KOPT-K1 (cell line): Measurements from ENCODE around the gene SCRN2.

Experiments
- H3K27ac ChIP-seq: fragments of 200-600 bp; sonication (generic); 2 replicates; pipeline ENCODE4 v1.5.1; 2016; ENCODE audit warnings: antibody characterized with exemption, mild to moderate bottlenecking, low read depth, low read length; ENCODE audit not compliant: poor library complexity, severe bottlenecking
- H3K36me3 ChIP-seq: fragments of 200-600 bp; sonication (generic); 2 replicates; pipeline ENCODE4 v1.5.1; 2017; ENCODE audit warnings: antibody characterized with exemption, mild to moderate bottlenecking, low read length, moderate library complexity; ENCODE audit not compliant: insufficient read depth
- H3K9me3 ChIP-seq: fragments of 200-600 bp; sonication (generic); 2 replicates; pipeline ENCODE4 v1.5.1; 2017; ENCODE audit warnings: antibody characterized with exemption, low read length, mild to moderate bottlenecking; ENCODE audit not compliant: insufficient read depth, poor library complexity, severe bottlenecking

The SCRN2 gene

DNA sequence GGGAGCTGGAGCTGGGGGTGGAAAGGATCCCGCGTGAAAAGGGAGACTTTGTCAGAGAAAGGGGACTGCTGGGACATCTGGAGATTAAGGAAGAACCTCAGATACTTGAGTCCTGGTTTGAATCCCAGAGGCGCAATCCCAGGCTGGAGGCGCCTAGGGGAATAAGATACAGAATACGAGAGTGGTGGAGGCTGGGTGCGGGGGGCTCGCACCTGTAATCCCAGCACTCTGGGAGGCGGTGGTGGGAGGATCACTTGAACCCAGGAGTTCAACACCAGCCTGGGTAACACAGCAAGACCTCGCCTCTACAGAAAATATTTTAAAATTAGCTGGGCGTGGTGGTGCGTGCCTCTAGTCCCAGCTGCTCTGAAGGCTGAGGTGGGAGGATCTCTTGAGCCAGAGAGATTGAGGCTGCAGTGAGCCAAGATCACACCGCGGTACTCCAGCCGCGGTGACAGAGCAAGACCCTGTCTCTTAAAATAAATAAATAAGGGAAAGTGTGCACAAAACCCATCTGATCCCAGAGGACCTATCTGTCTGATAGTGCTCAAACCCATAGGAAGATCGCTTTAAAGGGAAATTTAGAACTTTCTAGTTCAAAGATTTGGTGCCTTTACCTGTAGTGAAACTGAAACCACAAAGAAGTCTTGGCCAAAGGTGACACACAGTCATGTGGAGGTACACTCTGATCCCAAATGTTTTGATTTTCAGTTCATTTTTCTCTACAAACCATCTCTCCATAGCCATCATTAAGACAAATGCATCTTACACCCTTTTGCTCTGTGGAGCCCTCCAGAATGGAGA is 617 bp upstream of the SCRN2 start:
- no peaks in the 10 kb centered on the region for H3K9me3 ChIP-seq
- peaks cover 20% of the 10 kb centered on the region; the same call in 1 of the 2 replicates for H3K36me3 ChIP-seq
- peak overlapping the region; percentile 56 for H3K27ac ChIP-seq

DNA sequence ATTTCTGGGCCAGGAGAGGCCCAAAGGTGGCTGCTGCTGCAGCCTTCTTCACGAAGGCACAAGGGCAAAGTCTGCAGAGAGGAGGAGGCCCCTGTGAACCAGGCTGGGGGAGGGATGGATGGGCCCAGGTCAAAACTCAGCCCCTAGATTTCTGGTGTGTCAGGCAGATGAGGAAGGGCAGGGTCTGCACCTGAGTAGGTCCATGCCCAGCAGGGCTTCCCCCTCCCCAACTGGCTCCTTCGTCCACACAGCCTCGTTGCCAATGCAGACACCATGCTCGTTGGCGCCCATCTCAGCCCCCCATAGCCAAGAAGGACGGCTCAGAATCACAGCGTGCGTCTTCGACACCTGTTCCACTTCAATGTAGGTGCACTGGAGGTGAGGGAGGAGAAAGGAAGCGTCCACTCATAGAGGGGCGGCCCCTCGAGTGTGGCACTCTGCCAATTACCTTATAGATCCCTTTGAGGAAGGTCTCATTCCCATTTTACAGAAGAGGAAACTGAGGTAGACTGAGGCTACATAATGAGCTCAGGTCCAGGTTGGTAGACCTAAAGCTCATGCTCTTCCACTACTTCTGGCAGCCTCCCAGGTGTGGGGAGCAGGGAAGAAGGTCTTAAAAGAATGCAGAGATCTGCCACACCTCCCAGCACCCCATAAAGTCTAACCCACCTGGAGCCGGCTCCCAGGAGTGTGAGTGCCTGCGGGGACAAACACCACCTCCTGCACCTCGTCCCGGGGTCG is 902 bp downstream of the SCRN2 start:
- peak overlapping the region; percentile 56 for H3K27ac ChIP-seq
- no peaks in the 10 kb centered on the region for H3K9me3 ChIP-seq
- peaks cover 30% of the 10 kb centered on the region; the same call in 1 of the 2 replicates for H3K36me3 ChIP-seq

DNA sequence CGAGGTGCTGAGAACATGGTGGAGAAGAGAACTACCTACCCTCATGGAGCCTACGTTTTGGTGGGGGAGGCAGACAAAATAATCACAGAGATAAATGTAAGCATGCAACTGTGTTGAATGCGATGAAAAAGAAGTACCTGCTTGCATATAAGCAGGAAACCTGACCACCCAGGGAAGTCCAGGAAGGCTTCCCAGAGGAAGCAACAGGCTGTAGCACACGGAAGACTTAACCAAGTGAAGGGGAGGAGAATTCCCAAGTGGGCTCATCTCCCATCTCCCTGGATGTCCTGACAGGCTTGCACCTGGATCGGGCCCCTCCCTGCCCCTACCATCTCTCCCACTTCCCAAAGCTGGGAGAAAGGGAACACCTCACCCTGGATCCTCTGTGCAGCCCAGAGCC is 2.0 kb downstream of the SCRN2 start:
- no peaks in the 10 kb centered on the region for H3K9me3 ChIP-seq
- H3K36me3 ChIP-seq: peaks cover 31% of the 10 kb centered on the region; the same call in 1 of the 2 replicates
- H3K27ac ChIP-seq: no peak overlapping the region

DNA sequence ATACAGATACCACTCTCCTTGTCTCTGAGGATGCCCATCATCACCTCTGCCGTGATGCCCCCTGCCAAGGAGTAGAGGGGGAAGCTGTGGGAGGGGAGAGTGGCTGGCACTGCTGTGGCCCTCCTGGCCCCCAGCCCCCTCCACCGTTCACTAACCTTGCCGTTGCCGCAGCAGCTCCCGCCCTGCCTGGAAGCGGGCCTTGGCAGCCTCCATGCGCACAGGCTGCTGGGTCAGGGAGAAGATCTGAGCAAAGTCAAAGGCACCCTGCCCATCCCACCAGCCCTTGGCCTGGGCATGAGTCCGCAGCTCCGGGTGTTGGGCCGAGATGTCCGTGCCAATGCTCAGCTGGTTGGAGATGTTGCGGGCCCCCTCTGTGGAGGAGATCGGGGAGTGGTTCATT is 2.4 kb downstream of the SCRN2 start:
- Histone ChIP-seq H3K36me3 (peaks cover 31% of the 10 kb centered on the region; the same call in 1 of the 2 replicates), H3K27ac (no peak overlapping the region), H3K9me3 (no peaks in the 10 kb centered on the region)

DNA sequence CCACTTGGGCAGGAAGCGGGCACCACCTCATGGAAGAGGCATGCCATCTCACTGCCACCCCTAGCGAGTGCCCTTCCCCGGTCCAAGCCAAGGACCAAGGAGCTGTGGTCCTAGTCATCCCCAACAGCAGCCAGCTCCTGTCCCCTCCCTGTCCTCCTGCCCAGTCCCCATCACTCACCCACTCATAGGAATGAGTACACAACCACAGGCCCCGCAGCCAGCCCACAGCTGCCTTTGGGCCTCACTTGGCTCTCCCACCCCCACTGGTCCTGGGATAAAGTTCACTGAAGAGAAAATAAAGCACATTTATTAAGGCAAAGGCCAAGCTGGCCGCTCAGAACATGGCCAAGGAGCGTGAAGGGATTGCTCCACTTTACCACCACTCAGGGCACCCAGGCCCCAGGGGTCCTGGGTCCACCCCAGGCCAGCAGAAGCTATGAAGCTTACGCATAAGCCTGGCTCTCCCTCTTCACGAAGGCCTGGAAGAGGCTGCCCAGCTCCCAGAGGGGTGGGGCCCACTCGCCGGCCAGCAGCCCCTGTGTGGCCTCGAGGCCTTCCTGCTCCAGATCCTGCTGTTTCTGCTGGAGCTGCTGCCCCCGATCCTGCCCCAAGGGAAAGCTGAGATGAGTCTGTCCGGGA is 3.6 kb downstream of the SCRN2 start:
- Histone ChIP-seq H3K9me3 (no peaks in the 10 kb centered on the region), H3K27ac (no peak overlapping the region), H3K36me3 (peaks cover 31% of the 10 kb centered on the region; the same call in 1 of the 2 replicates)

DNA sequence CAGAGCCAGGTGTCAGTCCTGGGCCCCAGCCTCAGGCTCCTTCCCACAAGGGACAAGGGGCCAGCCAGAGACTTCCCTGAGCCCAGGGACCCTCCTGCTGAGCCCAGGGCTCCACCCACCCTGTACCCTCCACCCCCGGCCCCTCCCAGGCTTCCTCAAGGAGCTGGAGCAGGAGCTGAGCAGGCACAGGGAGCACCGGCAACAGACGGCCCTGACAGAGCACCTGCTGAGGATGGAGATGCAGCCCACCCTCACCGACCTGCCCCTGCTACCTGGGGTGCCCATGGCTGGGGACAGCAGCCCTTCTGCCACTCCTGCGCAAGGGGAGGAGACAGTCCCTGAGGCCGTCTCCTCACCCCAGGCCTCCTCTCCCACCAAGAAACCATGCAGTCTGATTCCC is 4.5 kb downstream of the SCRN2 start:
- Histone ChIP-seq H3K36me3 (peaks cover 31% of the 10 kb centered on the region; the same call in 1 of the 2 replicates), H3K9me3 (no peaks in the 10 kb centered on the region), H3K27ac (no peak overlapping the region)

DNA sequence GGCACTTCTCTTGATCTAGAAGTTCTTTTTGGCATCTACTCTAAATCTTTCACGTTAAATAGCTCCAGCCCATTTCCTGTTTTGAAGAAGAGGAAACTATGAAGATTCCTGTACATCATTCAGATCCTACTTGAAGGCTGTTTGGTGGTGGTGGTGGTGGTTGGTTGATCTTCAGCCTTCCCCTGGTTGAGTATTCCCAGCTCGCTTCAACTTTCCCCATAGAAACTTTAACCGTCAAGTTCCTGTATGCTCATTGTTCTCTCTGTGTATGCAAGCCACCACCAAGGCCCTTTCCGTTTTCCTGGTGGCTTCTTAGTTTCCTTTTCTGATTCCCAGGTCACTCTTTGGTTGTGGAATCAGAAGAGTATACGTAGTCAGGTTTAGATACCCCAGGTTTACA is 6.3 kb downstream of the SCRN2 start:
- Histone ChIP-seq H3K27ac (no peak overlapping the region), H3K36me3 (peaks cover 31% of the 10 kb centered on the region; the same call in 1 of the 2 replicates), H3K9me3 (no peaks in the 10 kb centered on the region)

DNA sequence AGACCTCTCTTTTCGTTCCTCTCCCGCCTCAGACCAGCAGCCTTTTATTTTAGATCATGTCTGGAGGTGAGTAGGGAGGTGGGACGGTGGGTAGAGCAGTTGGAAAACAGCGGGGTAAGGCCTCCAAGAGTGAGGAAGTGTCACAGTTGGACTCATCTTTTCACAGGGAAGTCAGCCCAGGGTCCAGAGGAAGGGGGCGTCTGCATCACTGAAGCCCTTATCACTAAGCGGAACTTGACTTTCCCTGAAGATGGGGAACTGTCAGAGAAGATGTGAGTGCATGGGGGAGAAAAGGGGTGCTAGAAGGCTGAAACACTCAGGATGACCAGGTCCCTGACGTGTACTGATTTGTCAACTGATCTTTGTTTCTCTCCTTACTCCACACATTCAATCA is 9.1 kb downstream of the SCRN2 start:
- peak overlapping the region; percentile 82 for H3K27ac ChIP-seq
- H3K9me3 ChIP-seq: no peaks in the 10 kb centered on the region
- H3K36me3 ChIP-seq: peaks cover 35% of the 10 kb centered on the region

DNA sequence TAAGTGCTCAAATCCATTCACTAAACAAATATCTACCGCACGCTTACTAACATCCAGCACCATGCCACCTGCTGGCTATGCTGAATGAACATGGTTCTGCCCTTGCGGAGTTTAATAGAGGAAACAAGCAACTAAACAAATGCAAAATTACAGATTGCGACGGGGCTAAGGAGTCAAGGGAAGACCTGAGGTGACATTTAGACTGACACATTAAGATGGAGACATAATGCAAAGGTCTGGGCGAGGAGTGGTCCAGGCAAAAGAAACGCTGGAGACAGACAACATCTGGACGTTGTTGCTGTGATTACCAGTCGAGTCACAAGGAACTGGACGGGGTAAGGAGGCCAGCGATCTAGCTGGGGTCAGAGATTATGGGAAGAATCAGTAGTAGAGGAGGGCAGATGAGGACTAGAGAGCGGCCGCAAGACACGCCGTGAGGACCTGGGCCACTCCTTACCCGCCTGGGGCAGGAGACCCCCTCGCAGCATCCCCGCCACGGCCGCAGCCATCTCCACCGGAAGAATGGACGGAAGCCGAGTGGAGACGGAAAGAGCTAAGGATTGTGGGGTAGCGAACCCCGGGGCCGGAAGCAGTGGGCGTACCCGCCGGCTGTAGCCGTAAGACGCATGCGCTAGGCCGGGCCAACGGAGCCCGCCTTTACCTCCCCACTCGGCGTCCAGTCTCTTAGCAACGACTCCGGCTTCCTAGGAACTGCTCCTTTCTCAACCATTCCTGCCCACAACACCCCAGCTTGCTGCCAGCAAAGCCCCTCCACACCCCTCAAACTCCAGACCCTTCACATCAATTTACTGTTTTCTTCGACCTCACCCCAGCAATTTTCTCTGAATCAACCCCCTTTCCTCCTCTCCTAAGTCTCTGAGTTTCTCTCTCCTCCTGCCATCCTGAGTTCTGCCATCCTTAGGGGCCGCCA is 9.8 kb downstream of the SCRN2 start, which contains the start of the genes LRRC46 and MRPL10:
TSS of gene LRRC46 (plus strand) at position 668 of the 931 bp plus-strand sequence. CDS start 320 bp downstream, outside the sequence.
TSS of gene MRPL10 (minus strand) at position 539 of the 931 bp plus-strand sequence. CDS start at position 509, 30 bp downstream.
- H3K36me3 ChIP-seq: peaks cover 39% of the 10 kb centered on the region
- H3K9me3 ChIP-seq: no peaks in the 10 kb centered on the region
- H3K27ac ChIP-seq: peak within 1 kb of the TSS; percentile 82

DNA sequence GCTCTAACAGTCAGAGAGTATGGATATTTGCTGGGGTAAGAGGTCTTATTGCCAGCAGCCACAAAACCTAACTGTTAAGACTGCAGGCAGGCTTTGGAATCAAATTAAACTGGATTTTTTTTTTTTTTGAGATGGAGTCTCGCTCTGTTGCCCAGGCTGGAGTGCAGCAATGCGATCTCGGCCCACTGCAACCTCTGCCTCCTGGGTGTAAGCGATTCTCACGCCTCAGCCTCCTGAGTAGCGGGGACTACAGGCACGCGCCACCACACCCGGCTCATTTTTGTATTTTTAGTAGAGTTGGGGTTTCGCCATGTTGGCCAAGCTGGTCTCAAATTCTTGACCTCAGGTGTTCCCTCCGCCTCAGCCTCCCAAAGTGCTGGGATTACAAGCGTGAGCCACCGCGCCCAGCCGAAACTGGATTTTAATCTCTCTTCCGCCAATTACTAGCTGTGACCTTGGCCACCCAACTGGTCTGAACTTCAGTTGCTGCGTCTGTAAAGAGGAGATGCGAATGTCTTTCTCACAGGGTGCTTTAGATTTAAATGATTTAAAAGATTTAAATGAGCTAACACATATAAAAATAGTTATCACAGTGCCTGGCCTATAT is 10.6 kb downstream of the SCRN2 start:
- Histone ChIP-seq H3K36me3 (peaks cover 39% of the 10 kb centered on the region), H3K27ac (peak overlapping the region; percentile 82), H3K9me3 (no peaks in the 10 kb centered on the region)

DNA sequence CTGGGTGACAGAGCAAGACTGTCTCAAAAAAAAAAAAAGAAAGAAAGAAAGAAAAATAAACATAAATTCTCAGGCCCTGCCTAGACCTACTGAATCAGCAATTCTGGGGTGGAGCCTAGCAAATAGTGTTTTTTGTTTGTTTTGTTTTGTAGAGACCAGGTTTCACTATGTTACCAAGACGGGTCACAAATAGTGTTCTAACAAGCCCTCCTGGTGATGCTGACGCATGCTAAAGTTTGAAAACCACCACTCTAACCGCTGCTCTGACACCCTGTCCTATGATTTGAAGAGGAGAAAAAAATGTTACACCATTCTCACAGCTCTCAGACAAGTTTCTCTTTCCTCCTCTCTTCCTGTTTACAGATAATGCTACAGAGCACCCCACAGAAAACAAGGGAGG is 11.2 kb downstream of the SCRN2 start:
- H3K36me3 ChIP-seq: peaks cover 41% of the 10 kb centered on the region
- no peaks in the 10 kb centered on the region for H3K9me3 ChIP-seq
- no peak overlapping the region for H3K27ac ChIP-seq

DNA sequence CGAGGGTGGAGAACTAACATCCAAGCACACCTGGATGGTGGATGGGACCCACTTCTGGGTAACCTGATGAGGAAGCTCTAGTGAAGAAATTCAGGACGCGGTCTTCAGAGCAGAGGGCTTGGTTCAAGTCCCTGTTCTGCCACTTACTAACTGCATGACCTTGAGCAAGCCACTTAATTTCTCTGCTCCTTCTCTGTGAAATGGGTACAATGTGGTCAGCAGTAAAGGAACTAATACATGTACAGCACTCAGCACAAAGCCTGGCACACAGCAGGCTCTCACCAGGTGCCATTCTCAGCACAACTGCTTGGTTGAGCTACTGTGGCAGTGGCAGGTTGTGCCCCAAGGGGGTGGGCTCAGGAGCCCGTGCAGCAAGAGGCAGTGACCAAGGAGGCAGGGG is 17.6 kb downstream of the SCRN2 start:
- no peaks in the 10 kb centered on the region for H3K9me3 ChIP-seq
- peaks cover 58% of the 10 kb centered on the region for H3K36me3 ChIP-seq
- H3K27ac ChIP-seq: no peak overlapping the region

DNA sequence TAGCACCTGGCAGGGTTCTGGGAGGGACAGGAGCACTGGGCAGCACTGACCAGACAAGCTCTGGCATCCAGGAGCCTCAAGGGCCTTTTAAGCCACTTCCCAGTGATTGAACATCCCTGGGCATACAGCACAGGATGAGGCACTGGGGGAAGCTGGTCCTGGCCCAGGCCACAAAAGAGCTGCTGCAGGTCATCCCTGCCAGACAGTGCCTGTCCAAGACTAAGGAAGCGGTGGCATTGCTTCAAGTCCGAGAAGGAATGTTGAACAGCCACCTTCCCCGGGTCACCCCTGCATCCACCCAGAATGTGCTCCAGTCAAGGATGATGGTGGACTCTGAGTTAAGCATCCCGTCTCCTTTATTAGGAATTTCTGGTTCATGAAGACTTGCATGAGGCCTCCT is 18.3 kb downstream of the SCRN2 start:
- H3K27ac ChIP-seq: no peak overlapping the region

More for the DNA sequence above, 18.3 kb downstream of the SCRN2 start:
- peaks cover 58% of the 10 kb centered on the region for H3K36me3 ChIP-seq
- no peaks in the 10 kb centered on the region for H3K9me3 ChIP-seq
